Ramos (cell line): ENCODE results near the gene VPREB3.

Source experiments
- in situ Hi-C: fragments of 300-500 bp; cut with MboI; formaldehyde crosslinking; loops from one replicate; pipeline ENCODE4 v1.14.3; 2022; ENCODE audit warnings: low sequenced_read_pairs; ENCODE audit not compliant: unreplicated experiment

The VPREB3 gene

DNA sequence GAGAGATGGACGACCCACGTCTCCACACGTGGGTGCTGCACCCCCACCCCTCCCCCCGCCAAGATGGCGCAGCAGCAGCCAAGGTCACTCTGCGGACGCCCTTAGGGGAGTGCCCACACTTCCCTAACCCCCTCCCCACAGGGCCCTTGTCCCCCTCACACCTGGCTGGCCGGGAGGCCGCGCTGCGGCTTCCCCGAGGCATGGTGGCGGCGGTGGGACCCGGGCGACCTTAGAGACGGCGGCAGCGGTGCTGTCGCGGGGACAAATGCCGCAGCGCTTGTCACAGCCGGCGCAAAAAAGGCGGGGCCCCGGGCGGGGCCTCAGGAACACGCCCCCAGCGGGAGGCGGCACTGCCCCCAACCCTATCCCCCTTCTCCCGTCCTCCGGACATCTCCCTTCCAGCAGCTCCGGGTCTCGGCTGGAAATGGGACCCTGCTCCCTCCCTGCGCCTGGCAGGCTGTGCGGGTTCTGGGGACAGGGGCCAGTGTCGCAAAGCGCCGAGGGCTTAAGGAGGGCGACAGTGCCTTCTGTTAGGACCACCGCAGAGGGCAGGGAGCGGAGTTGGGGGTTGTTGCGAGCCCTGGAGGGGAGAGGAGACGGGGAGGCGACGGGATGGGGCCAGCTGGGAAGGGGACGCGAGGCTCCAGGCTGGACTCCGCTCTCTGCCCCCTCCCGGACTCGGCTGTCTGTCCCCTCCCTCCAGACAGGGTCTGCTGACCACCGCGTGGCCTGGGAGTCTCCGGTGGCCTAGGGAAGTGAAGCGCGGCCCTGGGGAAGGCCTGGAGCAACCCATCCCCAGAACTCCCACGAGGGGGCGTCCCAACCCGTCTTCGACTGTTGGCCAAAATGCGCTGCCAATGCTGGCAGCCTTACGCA, 13.7 kb upstream of the VPREB3 start, which contains the start of gene CHCHD10:
Gene CHCHD10 (minus strand): TSS at position 300 of the 876 bp plus-strand sequence. CDS start 98 bp downstream, at position 202.
- in situ Hi-C loops: loop anchor here (10.0 kb wide), 2 partner anchors 143 to 223 kb away; no protein-coding TSS in a partner anchor

DNA sequence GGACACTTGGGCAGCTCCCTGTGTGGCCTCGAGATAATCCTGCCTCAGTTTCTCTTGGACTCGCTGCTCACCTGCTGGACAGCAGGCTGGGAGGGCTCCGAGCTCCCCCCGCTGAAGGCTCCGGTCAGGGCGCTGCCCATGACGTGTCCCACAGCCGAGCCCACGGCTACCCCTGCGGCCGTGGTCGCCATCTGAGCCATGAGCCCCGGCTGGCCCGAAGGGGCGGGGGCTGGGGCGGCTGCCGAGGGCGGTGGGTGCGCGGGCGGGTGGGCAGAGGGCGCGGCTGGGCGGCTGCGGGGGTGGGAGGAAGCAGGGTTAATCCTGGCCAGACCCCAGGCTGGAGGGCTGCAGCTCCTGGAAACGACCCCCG, 13.1 kb upstream of the VPREB3 start:
- in situ Hi-C loops: loop anchor here (10.0 kb wide), 2 partner anchors 142 to 222 kb away; no protein-coding TSS in a partner anchor

DNA sequence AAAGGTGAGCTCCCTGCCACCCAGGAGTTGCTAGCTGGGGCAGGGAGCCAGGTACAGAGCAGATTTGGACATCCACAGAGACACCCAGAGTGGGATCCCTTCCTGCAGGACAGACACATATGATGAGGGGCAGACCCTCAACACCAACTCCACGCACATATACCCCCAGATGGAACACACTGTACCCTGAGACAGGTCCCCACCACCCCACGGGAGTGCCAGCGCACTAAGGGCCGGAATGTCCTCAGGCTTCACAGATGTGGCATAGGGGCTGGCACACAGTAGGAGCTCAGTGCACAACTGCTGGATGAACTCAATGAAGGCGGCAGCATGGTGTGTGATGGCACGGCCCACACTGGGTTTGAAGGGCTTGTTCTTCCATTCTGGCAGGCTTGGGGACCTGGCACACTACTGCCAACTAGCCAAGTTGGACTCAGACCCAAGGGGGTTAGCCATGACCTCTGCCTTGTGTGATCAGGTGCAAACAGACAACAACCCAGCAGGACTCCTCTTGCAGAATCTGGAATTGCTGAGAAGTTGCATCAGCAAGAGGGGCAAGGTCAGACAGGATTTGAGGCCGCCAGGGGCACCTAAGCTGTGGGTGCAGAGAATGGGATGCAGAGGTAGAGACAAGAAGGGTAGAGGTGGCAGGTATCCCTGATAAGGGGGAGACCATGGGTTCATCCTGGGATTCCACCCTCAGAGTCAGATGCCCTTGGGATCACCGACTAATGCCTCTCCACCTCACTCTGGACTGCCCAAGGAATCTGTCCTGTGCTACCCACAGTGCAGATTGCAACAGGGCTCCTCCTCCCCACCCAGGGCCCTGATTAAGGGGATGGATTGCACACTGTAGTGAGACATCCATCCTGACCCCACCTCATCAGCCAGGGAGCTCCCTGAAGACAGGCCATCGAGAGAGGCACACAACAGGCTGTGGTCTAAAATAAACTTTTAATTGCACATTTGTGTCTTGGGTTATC, 11.0 kb upstream of the VPREB3 start:
- in situ Hi-C loops: loop anchor here (10.0 kb wide), 2 partner anchors 140 to 220 kb away; no protein-coding TSS in a partner anchor

DNA sequence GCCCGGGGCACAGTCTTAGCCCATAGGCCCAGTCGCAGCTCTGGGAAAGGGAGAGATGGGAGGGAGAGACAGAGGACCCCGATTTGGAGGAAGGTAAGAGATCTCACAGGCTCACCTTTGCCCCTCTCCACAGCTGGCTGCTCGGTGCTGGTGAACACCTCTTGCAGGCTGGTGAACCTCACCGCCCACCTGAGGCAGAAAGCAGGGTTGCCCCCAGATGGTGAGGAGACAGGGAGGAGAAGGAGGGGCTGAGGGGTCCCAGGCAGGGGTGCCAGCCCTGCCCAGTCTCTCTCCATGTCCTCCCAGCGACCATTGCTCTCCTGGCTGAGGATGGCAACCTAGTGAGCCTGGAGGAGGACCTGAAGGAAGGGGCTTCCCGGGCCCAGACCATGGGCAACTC, 9.7 kb upstream of the VPREB3 start:
- in situ Hi-C loops: loop anchor here (10.0 kb wide), 2 partner anchors 139 to 219 kb away; no protein-coding TSS in a partner anchor

DNA sequence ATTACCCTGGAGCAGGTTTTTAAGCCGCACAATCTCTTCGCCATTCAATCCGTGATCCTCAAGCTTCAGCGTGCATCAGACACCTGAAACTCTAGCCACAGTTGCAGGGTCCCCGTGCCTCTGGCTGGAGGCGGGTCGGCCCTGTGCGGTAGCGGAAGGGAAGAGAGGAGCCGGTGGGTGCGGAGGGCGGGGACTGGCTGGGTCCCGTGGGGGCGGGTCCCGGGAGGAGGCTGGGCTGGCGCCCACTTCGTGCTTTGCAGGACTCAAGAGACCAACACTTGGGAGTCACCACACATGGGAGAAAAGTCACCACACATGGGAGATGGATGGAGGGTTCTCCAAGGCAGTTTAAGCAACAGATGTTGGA, 9.3 kb upstream of the VPREB3 start:
- in situ Hi-C loops: loop anchor here (10.0 kb wide), 2 partner anchors 139 to 219 kb away; no protein-coding TSS in a partner anchor

DNA sequence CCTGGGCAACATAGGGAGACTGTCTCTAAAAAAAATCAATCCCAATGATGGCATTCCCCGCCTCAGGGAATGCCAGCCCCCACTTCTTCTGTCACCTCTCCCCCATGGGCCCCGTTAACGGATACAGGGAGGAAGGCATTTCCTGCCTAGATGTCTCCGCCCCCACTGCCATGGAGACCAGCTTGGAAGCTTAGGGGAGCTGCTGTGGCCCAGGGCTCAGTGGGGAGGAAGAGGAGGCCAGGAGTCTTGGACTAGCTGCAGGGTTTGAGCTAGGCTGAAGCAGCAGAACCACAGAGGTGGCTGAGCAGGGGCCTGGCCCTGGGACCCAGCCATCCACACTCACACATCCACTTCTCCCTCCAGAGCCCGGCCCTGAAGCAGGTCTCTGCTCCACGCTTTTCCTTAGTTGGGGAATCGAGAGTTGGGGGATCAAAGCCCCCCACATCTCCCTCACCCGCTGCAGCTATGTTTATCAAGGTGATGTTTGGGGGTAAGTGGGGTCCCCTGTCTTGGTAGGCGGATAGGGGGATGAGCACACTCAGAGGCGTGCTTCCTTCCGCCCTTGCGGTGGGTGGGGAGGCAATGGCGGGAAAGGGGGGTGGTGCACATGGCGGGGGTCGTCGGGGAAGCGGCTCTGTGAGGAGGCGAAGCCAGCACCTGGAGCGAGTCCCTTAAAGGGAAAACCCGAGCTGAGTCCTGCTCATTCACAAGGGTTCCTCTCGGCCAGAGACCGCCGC, 8.8 kb upstream of the VPREB3 start, which contains the start of gene C22orf15:
Gene C22orf15 (plus strand): TSS at position 149 of the 737 bp plus-strand sequence. CDS start 317 bp downstream, at position 466.
- in situ Hi-C loops: loop anchor here (10.0 kb wide), 2 partner anchors 138 to 218 kb away; no protein-coding TSS in a partner anchor

DNA sequence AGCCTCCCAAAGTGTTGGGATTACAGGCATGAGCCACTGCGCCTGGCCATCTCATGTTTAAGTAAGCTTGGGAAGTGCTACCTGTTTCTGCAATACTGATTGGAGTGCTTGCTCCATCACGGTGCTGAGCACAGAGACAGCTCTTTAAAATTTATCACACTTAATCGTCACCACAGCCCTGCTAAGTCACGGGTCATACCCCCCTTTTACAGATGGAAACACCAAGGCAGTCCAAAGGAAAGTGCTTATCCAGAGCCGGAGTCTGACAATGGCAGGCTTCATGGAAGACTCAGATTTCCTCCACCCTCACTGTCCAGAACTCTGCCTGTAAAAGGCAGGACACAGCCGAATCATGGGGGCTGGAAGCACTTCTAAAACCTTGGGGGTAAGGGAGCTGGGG, 5.8 kb upstream of the VPREB3 start:
- in situ Hi-C loops: loop anchor here (10.0 kb wide), 2 partner anchors 135 to 215 kb away; no protein-coding TSS in a partner anchor

DNA sequence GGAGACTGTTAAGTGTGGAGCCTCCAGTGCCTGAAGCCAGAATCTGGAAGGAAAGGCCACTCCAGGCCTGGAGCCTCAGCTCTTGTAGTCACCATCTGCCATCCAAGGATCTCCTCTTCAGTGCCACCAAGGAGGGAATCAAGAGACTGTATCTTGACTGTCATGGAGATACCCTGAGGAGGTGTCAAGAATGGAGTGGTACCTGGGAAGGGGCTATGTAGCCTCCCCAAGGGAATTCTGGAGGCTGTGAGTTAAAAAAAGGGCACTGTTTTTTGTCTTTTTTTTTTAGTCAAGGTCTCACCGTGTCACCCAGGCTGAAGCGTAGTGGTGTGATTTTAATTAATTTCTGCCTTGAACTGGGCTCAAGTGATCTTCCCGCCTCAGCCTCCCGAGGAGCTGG, 5.3 kb upstream of the VPREB3 start:
- in situ Hi-C loops: no loop called here

DNA sequence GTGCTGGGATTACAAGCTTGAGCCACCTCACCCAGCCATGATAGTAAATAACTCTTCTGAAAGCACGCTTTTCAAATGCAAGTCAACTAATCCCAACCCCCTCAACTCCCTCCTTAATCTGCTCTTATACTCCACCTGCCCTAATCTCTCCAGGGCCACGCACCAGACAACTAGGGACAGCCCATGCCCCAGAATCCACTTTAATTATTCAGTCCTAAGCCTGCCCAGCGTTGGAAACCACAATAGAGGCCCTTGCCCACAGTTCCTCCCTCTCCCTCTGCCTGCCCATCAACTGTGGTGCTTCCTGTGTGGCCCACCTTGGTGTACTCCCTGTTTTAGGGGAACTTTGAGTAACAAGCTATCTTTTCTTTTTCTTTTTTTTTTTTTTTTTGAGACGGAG, 2.7 kb upstream of the VPREB3 start:
- in situ Hi-C loops: no loop called here

DNA sequence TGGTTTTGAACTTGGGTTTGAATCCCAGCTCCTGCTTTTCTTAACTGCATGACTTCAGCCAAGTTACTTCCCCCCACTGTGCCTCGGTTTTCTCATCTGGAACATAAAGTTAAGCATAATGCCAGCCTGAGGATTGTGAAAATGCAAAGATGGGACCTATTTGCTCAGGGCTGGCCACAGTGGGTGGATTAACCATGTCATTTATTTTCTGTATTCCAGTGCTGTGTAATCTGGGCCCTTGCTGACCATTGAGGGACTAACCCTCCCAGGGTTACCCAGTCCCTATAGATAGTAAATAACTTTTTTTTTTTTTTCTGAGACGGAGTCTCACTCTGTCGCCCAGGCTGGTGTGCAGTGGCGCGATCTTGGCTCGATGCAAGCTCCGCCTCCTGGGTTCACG, 1.5 kb upstream of the VPREB3 start:
- in situ Hi-C loops: no loop called here

DNA sequence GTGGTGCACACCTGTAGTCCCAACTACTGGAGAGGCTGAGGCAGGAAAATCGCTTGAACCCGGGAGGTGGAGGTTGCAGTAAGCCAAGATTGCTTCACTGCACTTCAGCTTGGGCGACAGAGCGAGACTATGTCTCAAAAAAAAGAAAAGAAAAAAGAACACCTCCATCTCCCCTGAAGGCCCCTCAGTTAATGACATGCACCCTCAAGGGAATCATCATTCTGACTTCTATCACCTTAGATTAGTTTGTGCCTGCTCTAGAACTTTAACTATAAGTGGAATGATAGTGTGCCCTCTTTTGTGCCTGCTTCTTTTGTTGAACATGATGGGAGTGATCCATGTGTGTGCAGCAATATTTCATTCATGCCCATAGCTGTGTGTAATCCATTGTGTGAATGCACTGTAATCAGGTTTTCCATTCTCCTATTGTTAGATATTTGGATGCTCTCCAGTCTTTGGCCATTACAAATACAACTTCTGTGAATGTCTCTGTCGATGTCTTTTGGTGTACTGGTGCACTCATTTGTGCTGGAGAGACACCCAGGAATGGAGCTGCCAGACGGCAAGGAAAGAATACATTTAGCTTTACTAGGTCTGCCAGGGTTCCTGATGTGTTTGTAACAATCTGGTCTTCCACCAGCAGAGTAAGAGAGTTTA, 883 bp upstream of the VPREB3 start:
- in situ Hi-C loops: no loop called here

DNA sequence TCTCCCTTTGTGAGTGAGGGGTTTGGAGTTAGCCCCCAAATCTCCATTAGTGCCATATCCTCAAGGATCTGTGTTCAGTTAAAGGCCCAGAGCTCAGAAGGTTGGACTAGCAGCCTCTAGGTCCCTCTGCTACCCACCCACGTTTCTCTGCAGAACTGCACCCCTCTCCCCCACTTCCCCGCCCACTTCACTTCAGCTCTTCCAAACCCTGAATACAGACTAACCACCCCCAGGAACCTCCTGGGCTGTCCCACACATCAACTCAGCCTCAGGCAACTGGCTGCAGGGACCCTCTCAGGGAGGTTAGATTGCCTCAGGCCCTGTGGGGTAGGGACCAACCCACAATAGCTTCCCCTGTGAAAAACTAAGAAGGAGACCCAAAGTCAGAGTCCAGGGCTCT, 840 bp downstream of the VPREB3 start:
- in situ Hi-C loops: no loop called here

DNA sequence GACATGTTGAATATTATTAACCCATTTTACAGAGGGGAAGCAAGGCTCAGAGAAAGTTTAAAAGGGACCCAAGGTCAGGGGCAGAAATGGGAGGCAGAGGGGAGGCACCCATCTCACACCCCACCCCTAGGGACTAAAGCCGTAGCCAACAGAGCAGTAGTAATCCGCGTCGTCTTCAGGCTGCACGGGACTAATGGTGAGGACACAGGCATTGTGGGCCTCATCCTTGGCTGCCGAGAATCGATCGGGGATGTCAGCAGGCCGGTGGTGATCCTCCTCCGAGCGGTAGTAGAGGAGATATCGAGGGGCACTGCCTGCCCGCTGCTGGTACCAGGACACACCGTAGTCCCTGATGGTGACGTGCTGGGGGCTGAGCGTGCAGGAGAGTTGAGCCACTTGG, 1.5 kb downstream of the VPREB3 start:
- in situ Hi-C loops: no loop called here

DNA sequence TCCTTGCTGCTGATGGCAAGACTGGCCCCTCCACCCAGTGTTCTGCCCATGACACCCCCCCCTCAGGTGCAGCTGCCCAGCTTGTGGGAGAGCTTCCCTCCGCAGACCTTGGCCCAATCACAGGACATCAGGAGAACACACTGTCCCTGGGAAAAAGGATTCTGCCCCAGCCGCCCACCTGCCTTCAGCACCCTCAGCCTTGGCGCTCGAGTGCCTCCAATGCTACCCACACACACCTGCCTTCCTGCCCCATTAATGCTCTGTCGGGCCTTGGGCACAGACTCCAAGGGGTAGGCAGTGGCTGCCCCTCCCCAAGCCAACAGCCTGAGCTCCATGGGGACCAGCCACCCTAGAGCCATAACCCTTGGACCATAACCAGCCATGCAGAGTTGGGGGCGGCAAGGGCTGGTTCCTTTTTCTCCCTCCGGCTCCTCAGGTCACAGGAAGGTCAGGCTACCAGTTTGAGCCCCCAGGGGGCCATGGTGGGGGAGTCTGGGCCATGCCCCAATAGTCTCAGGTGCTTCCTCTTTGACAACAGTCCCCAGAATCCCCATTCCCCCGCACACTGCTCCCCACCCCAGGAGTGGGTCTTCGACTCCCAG, 2.0 kb downstream of the VPREB3 start:
- in situ Hi-C loops: no loop called here

DNA sequence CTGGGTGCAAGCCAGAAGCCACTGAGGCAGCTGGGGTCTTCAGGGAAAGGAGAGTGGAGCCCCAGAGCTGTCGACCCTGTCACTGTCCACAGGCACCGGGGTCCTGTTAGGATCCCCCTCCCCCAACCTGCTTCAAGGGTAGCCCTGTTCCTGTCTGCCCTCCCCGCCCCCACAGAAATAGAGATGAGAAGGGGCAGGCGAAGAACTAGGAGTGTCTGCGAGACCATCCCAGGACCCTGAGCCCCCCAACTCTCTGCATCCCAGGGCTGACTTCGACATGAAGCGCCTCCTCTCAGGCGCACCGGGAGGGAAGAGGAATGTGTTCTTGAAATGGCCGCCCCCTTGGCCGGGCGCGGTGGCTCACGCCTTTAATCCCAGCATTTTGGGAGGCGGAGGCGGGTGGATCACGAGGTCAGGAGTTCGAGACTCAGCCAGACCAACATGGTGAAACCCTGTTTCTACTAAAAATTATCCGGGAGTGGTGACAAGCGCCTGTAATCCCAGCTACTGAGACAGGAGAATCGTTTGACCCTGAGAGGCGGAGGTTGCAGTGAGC, 2.7 kb downstream of the VPREB3 start:
- in situ Hi-C loops: no loop called here

DNA sequence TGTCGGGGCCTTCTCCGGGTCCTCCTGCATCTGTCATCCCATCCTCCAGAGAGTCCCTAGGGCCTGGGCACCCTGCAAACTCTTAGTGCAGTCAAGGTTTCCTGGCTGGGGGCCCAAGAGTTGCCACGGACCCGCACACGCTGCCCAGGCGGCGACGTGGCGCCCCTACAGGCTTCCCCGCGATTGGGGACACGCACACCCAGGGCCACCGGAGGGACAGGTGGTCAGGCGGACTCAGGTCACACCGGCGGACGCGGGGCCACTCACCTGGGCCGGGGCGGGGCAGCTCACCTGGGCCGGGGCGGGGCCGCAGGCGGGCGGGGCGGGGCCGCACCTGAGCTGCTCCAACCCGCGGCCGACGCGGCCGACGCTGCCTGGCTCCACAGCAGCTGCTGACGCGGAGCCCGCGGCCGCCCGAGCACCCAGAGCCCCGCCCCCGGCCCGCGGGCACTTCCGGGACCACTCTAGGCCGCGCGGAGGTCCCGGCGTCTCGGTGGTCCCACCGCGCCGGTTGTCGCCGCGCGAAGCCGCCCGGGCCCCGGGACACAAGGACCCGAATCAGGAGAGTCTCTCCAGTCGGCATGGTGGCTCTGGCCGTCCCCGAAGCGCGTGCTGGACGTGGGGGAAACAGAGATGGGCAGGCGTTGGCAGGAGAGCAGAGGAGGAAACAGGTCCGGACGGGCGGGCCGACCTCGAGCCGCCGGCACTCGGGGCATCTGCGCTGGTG, 3.3 kb downstream of the VPREB3 start, which contains the start of gene ZNF70:
Gene ZNF70 (minus strand): TSS at position 399 of the 727 bp plus-strand sequence. CDS start 5,972 bp downstream, outside the sequence.
- in situ Hi-C loops: no loop called here

DNA sequence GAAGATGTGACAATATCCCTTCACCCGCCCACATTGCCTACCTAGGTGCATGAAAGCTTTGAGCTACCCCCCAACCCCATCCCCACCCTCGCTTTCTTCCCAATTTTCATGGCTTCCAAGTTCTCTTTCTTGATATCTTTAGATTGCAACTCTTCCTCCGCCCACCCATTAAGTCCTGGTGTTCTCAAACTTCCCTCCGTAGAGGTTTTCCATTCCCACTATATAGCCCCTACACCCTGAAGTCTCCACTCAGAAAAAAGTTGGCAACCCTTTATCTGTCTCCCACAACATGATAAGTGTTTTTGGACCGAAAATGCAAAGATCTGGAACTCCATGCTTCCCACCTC, 3.9 kb downstream of the VPREB3 start:
- in situ Hi-C loops: no loop called here

DNA sequence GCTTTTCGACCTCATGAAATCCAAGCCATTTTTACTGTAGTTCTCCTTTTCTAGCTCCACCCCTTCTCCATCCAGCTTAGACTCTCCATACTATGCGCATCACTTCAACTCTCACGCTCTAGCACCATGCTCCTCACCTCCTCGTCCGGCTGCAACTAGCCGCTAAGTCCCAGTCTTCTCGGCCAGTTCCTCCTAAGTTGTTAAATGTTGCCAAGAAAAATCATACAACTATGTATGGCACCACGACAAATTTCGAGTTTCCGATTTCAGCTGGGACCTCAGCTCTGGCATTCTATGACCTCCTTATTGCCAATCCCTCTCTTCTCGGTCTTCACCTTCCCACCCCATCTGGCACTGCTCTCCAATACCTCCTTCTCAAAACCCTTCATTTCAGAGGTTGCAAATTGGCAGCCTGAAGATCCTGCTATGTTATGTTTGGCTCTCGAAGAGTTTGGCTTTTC, 4.4 kb downstream of the VPREB3 start:
- in situ Hi-C loops: no loop called here
